Uterus (tissue), 2 donors: ENCODE data around the gene STK32C.

ENCODE experiments used
- CTCF ChIP-seq, 4 experiments: fragments of 200-600 bp in 2 of 4; fragments of 450-650 bp in 2 of 4; sonication (generic) in 2 of 4; IDR thresholded peaks; one replicate each; pipeline ENCODE4 v1.5.1; 2016 to 2019; ENCODE audit warnings: antibody characterized with exemption in 4 of 4, mild to moderate bottlenecking in 2 of 4, moderate library complexity in 1 of 4
- POLR2A ChIP-seq, 2 donors: fragments of 450-650 bp; IDR thresholded peaks; one replicate each; pipeline ENCODE4 v1.6.1; 2016; ENCODE audit warnings: antibody characterized with exemption in 2 of 2, mild to moderate bottlenecking in 1 of 2, moderate library complexity in 1 of 2

GRCh38 chr10:132279873-132280645 is 27.7 kb downstream of the STK32C start:
- TF ChIP-seq CTCF (IDR thresholded peaks at IDR 0.05) (no peak), POLR2A (IDR thresholded peaks at IDR 0.05) (no peak)
